Stimulated activated naive CD4-positive, alpha-beta T cell treated with Interleukin-2 at 50 U/mL for 16 hours (primary cell): ENCODE measurements around the gene ARHGAP22.

Experiments
- DNase-seq: peaks from one replicate; lab custom pipeline; 2025; lab: John Stamatoyannopoulos, UW

ARHGAP22 gene

DNA sequence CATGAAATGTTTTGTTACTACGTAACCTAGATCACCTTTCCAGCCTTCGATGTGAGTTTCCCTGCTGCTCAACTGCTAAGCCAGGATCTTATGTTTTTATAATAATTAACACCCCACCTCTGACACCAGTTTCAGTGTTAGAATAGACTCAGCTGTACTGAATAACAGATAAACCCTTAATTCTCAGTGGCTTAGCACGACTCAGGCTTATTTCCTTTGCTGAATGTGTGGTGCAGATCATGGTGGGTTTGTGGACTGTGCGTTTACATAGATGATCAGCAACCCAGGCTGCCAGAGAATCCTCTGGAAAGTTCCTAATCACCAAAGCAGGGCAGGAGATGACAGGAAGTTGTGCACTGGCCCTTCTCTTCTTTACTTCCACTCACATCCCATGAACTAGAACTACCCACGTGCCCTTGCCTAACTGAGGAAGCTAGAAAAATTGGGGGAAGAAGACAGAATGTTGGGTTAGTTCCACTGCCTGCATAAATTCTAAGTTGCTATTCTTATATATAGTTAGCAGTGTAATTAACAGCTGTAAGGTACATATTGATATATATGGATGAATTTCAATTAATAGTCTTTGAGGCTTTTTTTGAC is 186.6 kb downstream of the ARHGAP22 start:
- DNase-seq = no peak

DNA sequence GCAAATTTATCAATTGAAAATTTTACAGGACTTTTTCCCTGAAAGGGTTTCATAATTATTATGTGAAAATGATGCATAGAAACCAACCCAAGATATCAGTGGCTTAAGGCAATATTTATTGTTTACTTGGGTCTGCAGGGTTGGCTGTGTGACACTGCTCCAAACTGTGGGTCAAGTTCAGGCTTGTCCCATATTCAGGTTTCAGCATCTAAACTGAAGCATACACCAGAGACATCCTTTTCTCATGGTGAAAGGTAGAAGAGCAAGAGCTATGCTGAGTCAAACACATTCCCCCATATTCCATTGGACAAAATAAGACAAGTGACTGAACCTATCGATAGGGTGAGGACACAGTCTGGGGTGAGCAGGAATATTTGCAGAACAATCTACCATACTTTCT is 187.5 kb downstream of the ARHGAP22 start:
- no peak for DNase-seq

DNA sequence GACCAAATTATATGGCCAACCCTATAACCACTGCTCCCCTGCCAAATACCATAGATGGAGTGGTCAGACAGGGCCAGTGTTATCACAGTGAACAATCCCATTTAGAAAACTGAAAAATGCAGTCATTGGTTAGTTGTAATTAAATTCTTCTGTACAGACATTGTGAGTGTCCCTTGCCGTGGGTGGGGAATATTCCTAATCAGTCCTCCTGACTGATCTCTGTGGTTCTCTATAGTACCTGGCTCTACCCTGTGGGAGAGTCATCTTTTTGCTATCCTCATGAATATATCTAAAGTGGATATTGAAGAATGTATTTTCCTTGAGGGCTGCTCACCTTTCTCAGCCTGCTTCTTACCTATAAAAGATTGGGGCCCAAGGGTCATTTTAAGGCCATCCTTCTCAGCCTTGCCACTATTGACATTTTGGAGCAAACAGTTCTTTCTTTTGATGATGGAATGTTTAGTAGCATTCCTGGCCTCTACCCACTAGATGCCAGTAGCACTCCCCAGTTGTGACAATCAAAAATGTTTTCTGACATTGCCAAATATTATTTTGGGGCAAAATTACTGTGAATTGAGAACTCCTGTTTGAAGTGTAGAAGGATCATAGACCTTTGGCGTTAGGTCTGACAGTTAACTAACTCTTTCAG is 188.2 kb downstream of the ARHGAP22 start:
- DNase-seq = no peak

DNA sequence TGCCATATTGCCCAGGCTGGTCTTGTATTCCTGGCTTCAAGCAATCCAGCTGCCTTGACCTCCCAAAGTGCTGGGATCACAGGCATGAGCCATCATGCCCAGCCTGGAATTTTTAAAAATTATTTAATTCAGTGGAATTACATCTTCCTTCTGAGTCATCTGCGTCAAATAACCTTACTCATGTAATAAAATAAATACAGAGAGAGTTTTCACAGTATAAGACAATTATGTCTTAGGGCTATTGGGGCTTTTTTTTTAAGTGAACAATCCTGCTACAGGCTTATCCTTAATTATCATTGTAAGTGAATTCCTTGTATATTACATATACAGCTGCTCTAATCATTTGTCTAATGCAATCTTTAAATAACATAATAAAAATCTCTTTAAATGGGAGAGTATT is 190.1 kb downstream of the ARHGAP22 start:
- DNase-seq = no peak

DNA sequence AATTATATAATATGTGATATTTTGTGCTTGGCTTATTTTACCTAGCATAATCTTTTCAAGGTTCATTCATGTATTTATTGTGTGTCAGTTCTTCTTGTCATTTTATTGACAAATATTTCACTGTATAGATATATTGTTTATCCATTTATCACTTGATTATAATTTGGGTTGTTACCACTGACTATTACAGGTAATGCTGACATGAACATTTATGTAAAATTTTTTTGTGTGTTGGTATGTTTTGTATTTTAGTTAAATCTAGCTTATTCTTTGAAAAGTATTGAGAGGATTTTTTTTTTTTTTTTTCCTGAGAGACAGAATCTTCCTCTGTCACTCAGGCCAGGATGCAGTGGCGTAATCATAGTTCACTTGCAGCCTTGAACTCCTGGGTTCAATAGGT is 190.7 kb downstream of the ARHGAP22 start:
- DNase-seq = no peak

DNA sequence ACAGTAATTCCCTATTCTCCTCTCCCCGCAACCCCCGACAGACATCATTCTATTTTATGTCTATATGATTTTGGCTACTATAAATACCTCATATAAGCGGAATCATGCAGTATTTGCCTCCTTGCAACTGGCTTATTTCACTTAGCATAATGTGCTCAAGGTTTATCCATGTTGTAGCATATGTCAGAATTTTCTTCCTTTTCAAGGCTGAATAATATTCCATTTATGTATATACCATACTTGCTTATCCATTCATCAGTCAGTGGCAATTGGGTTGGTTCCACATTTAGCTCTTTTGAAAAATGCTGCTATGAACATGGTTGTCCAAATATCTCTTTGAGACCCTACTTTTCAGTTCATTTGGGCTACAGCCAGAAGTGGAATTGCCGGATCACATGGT is 191.9 kb downstream of the ARHGAP22 start:
- no peak for DNase-seq

DNA sequence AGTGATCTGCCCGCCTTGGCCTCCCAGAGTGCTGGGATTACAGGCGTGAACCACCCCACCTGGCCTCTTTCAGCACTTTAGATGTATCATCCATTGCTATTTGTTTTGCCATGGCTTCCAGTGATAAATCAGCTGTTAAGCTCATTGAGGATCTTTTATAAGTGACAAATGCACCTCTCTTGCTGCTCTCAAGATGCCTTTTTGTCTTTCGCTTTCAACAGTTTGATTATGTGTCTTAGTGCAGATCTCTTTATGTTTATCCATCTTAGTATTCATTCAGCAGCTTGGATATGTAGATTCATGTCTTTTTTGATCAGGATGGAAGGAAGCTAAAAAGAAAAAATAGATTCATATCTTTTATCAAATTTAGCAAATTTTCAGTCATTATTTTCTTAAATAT is 192.8 kb downstream of the ARHGAP22 start:
- DNase-seq = no peak

DNA sequence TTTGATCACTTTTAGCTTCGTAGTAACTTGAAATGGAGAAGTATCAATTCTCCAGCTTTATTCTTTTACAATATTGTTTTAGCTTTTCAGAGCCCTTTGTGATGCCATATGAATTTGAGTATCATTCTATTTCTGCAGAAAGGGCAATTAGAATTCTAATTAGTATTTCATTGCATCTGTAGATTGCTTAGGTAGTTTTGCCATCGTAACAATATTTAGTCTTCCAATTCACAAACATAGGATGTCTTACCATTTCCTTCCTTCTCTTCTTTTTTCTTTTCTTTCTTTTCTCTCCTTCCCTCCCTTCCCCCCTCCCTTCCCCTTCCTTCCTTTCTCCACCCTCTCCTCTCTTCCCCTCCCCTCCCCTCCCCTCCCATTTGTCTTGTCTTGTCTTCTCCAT is 193.4 kb downstream of the ARHGAP22 start:
- no peak for DNase-seq

DNA sequence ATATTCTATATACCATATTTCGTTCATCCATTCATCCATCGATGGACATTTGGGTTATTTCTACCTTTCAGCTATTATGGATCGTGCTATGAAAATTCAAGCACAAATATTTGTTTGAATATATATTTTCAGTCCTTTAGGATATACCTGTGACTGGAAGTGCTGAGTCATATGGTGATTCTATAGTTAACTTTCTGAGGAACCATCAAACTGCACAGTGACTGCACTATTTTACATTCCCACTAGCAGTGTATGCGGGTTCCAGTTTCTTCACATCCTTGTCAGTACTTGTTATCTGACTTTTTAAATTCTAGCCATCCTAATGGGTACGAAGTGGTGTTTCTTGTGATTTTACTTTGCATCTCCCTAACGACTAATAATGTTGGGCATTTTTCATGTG is 194.4 kb downstream of the ARHGAP22 start:
- DNase-seq = no peak

DNA sequence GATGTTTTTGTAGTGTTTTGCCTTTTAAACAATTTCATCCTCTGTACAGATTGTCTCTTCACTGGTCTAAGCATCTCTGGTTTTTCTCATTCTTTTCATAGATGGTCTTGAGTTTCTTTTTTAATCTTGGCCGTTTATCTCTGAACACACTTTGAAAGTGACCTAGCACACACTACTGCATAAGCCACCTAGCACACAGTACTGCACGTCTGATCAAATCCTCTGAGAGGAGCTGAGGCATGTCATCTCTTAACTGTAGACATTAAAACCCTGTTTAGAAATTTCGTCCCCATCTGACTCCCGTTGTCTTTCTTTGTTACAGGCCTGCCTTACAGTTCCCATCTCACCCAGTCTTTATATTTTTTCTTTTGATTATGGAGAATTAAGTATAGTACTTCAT is 198.2 kb downstream of the ARHGAP22 start:
- no peak for DNase-seq

DNA sequence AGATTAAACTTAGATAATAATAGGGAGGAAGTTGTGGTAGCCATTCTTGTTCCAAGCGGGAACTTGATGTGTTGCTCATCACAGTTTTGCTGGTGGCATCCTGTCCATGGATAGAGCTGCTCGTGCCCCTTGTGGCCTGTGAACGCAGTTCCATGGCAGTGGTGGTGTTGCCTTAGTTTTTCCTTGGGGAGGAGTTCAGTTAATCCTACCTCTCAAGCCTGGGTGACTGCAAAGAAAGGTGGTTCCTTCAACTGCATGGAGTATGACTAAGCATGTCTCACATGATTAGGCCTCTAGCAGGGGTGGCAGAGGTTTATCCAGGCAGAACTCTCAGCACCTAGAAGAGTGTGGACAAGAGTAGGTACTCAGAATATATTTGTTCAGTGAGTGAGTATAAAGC is 198.7 kb downstream of the ARHGAP22 start:
- no peak for DNase-seq

DNA sequence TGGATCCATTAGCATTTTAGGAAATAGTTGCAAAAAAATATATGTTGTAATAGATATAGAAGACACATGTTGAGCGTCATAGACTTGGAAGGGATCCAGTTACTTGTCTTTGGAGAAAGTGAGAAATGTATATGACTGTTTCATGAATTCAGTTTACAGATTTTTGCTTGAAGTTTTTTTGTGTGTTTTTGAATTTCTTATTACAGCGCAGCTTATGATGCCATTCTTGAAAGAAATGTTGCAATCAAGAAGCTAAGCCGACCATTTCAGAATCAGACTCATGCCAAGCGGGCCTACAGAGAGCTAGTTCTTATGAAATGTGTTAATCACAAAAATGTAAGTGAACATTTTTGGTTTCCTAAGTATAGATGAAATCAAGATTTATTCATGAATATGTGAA is 200.2 kb downstream of the ARHGAP22 start:
- DNase-seq = no peak

DNA sequence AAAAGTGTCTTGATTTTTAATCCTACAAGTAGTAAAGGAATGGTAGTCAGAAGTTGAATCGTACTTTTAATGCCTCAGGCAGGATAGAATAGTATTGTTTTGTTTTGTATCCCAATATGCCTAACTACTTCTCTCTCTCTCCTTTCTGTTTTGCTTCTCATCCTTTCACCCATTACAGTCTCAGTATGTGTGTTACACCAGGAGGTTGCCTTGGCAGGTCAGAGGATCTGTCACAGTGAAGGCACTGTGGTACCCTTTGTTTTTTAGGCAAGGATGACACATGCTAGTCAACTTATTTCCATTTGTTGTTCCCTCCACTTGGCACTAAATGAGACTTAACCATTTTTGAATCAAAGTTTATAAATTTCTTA is 204.0 kb downstream of the ARHGAP22 start:
- DNase-seq = no peak

DNA sequence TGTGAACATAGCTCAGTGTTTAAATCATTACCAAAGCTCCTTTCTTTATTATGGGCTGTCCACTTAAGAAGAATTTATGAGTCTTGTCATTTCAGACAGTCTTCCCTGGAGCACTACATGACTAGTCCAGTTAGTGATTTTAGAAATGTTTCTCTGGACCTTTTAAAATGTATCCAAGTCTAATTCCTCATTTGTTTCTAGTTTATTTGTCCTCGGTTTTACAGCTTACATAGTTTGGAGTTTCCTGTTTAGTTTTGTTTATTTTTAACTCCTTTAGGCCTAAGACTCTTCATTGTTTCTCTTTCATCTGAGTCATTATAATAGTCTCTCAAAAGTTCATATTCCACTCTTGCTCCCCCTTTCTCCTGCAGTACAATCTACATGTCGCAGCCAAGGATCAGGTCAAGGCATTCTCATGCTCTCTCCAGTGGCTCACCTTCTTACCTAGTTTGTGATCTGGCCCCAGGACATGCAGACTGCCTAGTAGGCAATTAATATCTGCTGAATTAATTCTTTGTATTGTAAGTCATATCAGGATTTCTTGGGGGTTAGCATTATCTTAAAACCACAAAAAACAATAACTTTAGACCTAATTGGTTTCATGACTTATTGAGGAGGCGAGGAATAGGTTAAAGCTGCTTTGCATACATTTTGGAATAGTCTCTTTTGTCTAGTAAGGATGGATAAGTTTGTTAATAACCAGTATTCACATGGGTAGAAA is 204.6 kb downstream of the ARHGAP22 start:
- no peak for DNase-seq

DNA sequence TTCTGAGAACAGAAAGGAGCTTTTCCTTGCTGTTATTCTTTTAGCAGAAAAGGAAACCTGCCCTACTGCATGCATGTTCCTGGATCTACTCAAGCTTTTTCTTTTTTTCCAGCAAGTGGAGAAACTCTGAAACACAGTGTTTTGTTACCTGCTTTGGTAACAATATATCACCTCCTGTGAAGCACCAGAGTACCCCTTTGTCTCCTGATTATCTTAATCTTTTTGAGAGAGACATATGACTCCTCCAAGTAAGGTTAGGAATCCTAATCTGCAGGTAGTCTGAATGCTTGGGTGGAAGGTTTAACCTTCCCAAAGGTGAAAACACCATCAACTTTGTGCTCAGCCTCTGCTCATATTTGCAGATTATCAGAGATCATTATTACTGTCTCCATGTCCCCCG is 205.3 kb downstream of the ARHGAP22 start:
- DNase-seq = no peak

DNA sequence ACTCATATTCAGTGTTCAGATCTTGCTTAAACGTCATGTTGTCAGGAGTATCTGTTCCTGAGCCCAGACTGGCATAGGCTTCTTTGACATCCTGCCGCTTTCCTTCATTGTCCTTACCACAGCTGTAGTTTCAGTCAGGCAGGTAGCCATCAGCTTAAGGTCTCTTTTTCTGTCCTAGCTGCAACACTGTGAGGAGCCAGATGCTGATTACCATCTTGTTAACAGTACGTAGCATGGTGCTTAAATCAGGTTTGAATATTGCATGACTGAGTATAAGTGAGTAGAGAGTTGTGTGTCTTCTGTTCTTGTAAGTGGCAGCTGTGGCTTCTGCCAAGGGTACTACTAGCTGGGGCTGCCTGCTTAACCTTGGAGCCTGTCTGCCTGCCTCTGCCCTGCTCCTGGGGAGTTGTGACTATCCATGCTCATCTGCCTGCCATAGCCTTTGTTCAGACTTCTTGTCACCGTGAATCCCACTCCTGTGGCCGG is 205.8 kb downstream of the ARHGAP22 start:
- DNase-seq = no peak

DNA sequence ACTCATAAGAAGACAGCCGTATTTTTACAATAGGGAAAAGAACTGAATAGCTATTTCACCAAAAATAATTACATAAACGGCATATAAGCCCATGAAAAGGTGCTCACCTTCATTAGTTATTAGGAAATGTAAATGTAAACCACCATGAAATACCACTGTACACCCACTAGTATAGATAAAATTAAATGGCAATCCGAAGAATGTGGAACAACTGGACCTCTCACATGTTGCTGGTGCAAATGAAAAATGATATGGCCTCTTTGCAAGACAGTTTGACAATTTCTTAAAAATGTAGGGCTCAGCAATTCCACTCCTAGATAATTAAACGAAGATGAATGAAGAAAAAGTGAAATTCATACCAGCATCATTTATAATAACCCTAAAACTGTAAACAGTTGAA is 206.6 kb downstream of the ARHGAP22 start:
- DNase-seq = no peak
